AG04449 (cell line): ENCODE results near the gene HLA-B.

Experiments used
- CTCF ChIA-PET: fragments of 350-600 bp; formaldehyde crosslinking; extraction: SDS; loops from one replicate; lab custom pipeline; 2021; ENCODE audit warnings: antibody characterized with exemption; lab: Yijun Ruan, JAX
- POLR2A ChIA-PET: fragments of 400-600, 350-600 bp; formaldehyde crosslinking; extraction: SDS; loops from one replicate; lab custom pipeline; 2020; ENCODE audit warnings: antibody characterized with exemption, inconsistent platforms; lab: Yijun Ruan, JAX
- DNase-seq: peaks from one replicate; pipeline ENCODE4 v3.0.0-alpha.2; 2010; ENCODE audit warnings: low read depth, low spot score
- H3K4me3 ChIP-seq: 2 replicates; pipeline ENCODE4 v1.5.1; 2011; ENCODE audit warnings: low read depth, mild to moderate bottlenecking, control low read depth, low read length
- CTCF ChIP-seq: IDR thresholded peaks from one replicate; pipeline ENCODE4 v1.5.1; 2011; ENCODE audit warnings: mild to moderate bottlenecking, moderate library complexity, low read length, control low read depth, inconsistent platforms; ENCODE audit not compliant: insufficient read depth; ENCODE audit errors: missing control alignments

HLA-B gene

GRCh38 chr6:31352683-31353383, 4.1 kb downstream of the HLA-B start:
- TF ChIP-seq CTCF = no peak
- DNase-seq = no peak
- POLR2A ChIA-PET = no interaction called here
- CTCF ChIA-PET = interaction anchor here (1.8 kb wide), 1 partner anchor 14 kb away, joined by 8 read pairs; no protein-coding TSS in a partner anchor
- no peak overlapping the region for H3K4me3 ChIP-seq

- CTCF ChIA-PET = no interaction called here
- no peak overlapping the region for H3K4me3 ChIP-seq
- POLR2A ChIA-PET = no interaction called here
- no peak for DNase-seq
- no peak for TF ChIP-seq CTCF
Measured at GRCh38 chr6:31352310-31352682, 4.7 kb downstream of the HLA-B start.

GRCh38 chr6:31351401-31352309, 5.3 kb downstream of the HLA-B start:
- no peak overlapping the region for H3K4me3 ChIP-seq
- DNase-seq = no peak
- no peak for TF ChIP-seq CTCF
- ChIA-PET CTCF (interaction anchor here (1.1 kb wide), 1 partner anchor 16 kb away, joined by 3 read pairs; no protein-coding TSS in a partner anchor), POLR2A (no interaction called here)

- CTCF ChIA-PET = interaction anchor here (1.1 kb wide), 1 partner anchor 16 kb away, joined by 3 read pairs; no protein-coding TSS in a partner anchor
Measured at GRCh38 chr6:31351033-31351380, 6.0 kb downstream of the HLA-B start.

GRCh38 chr6:31350196-31351032, 6.6 kb downstream of the HLA-B start:
- POLR2A ChIA-PET = no interaction called here
- H3K4me3 ChIP-seq = no peak overlapping the region
- DNase-seq = no peak
- CTCF ChIA-PET = interaction anchor here (1.1 kb wide), 1 partner anchor 17 kb away, joined by 3 read pairs; no protein-coding TSS in a partner anchor
- no peak for TF ChIP-seq CTCF

More at GRCh38 chr6:31351033-31351380, 6.0 kb downstream of the HLA-B start:
- DNase-seq = no peak
- TF ChIP-seq CTCF = no peak
- POLR2A ChIA-PET = no interaction called here
- H3K4me3 ChIP-seq = no peak overlapping the region
